PC-3 (cell line): ENCODE results near the gene PKNOX2. TPM values are rescaled to one million over a fixed set of nuclear protein-coding genes. Genes with fewer than 3 reads are reported as not detected.

Experiments
- ATAC-seq: fragments of 200-7000 bp; cut with Tn5 transposase; 2 replicates; pipeline ENCODE4 v1.9.1; 2020; ENCODE audit warnings: mild to moderate bottlenecking, moderate library complexity
- BruUV-seq: library from RNA; stranded (reverse); fragments of 400-500 nt; replicated peaks from 2 replicates; lab custom pipeline; 2021; lab: Mats Ljungman, UMichigan
- CTCF ChIA-PET: fragments of 300-600 bp; sonication (Branson Sonifier 250); formaldehyde crosslinking; loops from one replicate; lab custom pipeline; 2022; ENCODE audit warnings: antibody characterized with exemption; lab: Charles Lee
- POLR2A ChIA-PET: fragments of 300-600 bp; sonication (Branson Sonifier 250); formaldehyde crosslinking; loops from one replicate; lab custom pipeline; 2022; ENCODE audit warnings: antibody characterized with exemption; ENCODE audit not compliant: unreplicated experiment; lab: Charles Lee
- DNase-seq: peaks from one replicate; pipeline ENCODE4 v3.0.0-alpha.2; 2015
- H2AFZ ChIP-seq: fragments of 300-600 bp; sonication (generic); 2 replicates; pipeline ENCODE4 v1.6.0; 2016; ENCODE audit warnings: antibody characterized with exemption, low read length
- H3F3A ChIP-seq: fragments of 300-600 bp; sonication (generic); one replicate; pipeline ENCODE4 v1.6.0; 2017; ENCODE audit warnings: antibody characterized with exemption, low read length, control low read depth, mild to moderate bottlenecking; ENCODE audit not compliant: unreplicated experiment
- H3K27ac ChIP-seq: fragments of 300-600 bp; sonication (generic); 2 replicates; pipeline ENCODE4 v1.5.1; 2016; ENCODE audit warnings: mild to moderate bottlenecking, low read length
- H3K27me3 ChIP-seq: fragments of 300-600 bp; sonication (generic); 2 replicates; pipeline ENCODE4 v1.6.1; 2016; ENCODE audit warnings: low read length, mixed read lengths
- H3K36me3 ChIP-seq: fragments of 300-600 bp; sonication (generic); 2 replicates; pipeline ENCODE4 v1.6.1; 2016; ENCODE audit warnings: low read depth, mixed run types, low read length, mixed read lengths
- H3K4me1 ChIP-seq: fragments of 300-600 bp; sonication (generic); 2 replicates; pipeline ENCODE4 v1.5.1; 2016; ENCODE audit warnings: low read length; ENCODE audit not compliant: insufficient read depth
- H3K4me2 ChIP-seq: fragments of 300-600 bp; sonication (generic); 2 replicates; pipeline ENCODE4 v1.6.0; 2016; ENCODE audit warnings: low read length
- H3K4me3 ChIP-seq: fragments of 300-600 bp; sonication (generic); 2 replicates; pipeline ENCODE4 v1.5.1; 2016; ENCODE audit warnings: mild to moderate bottlenecking, low read length, mixed read lengths
- H3K79me2 ChIP-seq: fragments of 300-600 bp; sonication (generic); 2 replicates; pipeline ENCODE4 v1.6.1; 2017; ENCODE audit warnings: low read length, mixed read lengths
- H3K9ac ChIP-seq: fragments of 300-600 bp; sonication (generic); 2 replicates; pipeline ENCODE4 v1.6.0; 2016; ENCODE audit warnings: mild to moderate bottlenecking, low read length
- H3K9me2 ChIP-seq: fragments of 300-600 bp; sonication (generic); replicated peaks from 2 replicates; pipeline ENCODE4 v1.6.1; 2016; ENCODE audit warnings: mixed run types, low read length, mixed read lengths
- H3K9me3 ChIP-seq: fragments of 300-600 bp; sonication (generic); 2 replicates; pipeline ENCODE4 v1.6.1; 2016; ENCODE audit warnings: low read length, mixed read lengths
- H4K20me1 ChIP-seq: fragments of 300-600 bp; sonication (generic); 2 replicates; pipeline ENCODE4 v1.6.1; 2016; ENCODE audit warnings: low read length, mixed read lengths
- EZH2 ChIP-seq: fragments of 300-600 bp; sonication (generic); IDR thresholded peaks from one replicate; pipeline ENCODE4 v1.6.1; 2017; ENCODE audit warnings: antibody characterized with exemption, mild to moderate bottlenecking, low read length; ENCODE audit not compliant: unreplicated experiment
- EZH2phosphoT487 ChIP-seq: fragments of 300-600 bp; sonication (generic); IDR thresholded peaks from 2 replicates; pipeline ENCODE4 v1.6.1; 2018; ENCODE audit warnings: mild to moderate bottlenecking, antibody characterized with exemption, low read length, borderline replicate concordance
- intact Hi-C: fragments of 100-400 bp; cut with micrococcal nuclease; formaldehyde crosslinking; loops from 2 replicates; pipeline ENCODE4 v1.9.0; 2023
- total RNA-seq: library from RNA; depleted of rRNA; stranded (reverse); fragments of >200 nt; gene quantifications from 2 replicates; pipeline ENCODE4 v1.2.3, GENCODE V29; 2014
- TF ChIP-seq, protein P1 (sequence below): fragments of 300-600 bp; sonication (generic); conservative IDR thresholded peaks from 2 replicates; pipeline ENCODE4 v1.5.1; 2017; ENCODE audit warnings: antibody characterized with exemption, low read depth, mild to moderate bottlenecking, low read length

The PKNOX2 gene
- total RNA-seq, 1 experiment from 2014 or later, result not detected

DNA sequence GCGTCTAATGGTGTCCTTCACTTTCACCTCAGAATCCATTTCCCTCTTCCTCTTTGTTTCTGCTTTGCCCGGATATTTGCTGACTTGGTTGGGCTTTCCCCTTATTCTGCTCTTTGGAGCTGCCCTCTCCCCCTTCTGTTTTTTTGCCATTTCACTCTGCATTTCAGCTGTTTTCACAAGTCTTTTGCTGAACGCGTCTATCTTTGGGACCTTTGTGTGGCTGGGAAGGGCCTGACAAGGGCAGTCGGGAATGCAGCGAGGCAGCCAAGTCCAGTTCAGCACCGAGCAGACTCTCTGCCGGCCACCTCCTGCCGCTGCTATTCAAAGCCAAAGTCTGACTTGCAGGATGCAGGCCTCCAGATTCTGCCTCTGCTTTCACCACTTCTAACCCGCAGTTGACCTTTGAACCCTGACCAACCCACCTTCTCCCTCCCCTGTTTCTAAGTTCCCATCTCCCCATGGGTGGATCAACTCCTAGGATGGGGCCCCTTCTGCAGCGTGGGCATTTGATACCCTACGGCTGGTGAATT, 293.3 kb downstream of the PKNOX2 start:
- Histone ChIP-seq H3K4me3 (no peak overlapping the region), H3K9me2 (no peaks in the 10 kb centered on the region), H3F3A (no peaks in the 10 kb centered on the region), H3K9me3 (no peaks in the 10 kb centered on the region), H3K79me2 (no peaks in the 10 kb centered on the region), H3K9ac (no peak overlapping the region), H3K27ac (no peak overlapping the region), H3K4me1 (no peaks in the 10 kb centered on the region), H2AFZ (no peak overlapping the region), H3K27me3 (peaks cover 22% of the 10 kb centered on the region), H3K4me2 (no peak overlapping the region), H3K36me3 (no peaks in the 10 kb centered on the region), H4K20me1 (no peaks in the 10 kb centered on the region)
- ATAC-seq, result no peak
- CTCF ChIA-PET, result no interaction called here
- POLR2A ChIA-PET, result no interaction called here
- BruUV-seq, result no TSS peak
- intact Hi-C loops, result no loop called here
- TF ChIP-seq EZH2phosphoT487 (no peak), EZH2 (no peak)
- TF ChIP-seq, protein P1, sequence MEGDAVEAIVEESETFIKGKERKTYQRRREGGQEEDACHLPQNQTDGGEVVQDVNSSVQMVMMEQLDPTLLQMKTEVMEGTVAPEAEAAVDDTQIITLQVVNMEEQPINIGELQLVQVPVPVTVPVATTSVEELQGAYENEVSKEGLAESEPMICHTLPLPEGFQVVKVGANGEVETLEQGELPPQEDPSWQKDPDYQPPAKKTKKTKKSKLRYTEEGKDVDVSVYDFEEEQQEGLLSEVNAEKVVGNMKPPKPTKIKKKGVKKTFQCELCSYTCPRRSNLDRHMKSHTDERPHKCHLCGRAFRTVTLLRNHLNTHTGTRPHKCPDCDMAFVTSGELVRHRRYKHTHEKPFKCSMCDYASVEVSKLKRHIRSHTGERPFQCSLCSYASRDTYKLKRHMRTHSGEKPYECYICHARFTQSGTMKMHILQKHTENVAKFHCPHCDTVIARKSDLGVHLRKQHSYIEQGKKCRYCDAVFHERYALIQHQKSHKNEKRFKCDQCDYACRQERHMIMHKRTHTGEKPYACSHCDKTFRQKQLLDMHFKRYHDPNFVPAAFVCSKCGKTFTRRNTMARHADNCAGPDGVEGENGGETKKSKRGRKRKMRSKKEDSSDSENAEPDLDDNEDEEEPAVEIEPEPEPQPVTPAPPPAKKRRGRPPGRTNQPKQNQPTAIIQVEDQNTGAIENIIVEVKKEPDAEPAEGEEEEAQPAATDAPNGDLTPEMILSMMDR, result no peak
- DNase-seq, result no peak

DNA sequence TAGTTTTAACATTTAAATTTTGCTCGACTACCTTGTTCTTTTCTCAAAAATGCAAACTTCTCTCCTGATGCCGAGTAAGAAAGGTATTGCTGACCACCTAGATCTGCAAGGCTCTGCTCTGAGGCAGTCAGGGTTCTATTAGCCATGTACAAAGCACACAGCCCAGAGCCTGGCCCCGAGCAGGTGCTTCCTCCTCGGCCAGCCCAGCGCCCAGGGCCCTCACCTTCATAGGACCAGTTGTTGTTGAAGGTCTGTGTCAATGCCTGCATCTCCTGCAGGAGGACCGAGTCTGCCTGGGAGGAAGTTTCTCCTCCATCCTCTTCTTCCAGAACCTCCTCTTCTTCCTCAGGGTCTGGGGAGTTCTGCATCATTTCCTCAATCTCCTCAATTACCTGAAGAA, 295.7 kb downstream of the PKNOX2 start:
- Histone ChIP-seq H3K9me3 (no peaks in the 10 kb centered on the region), H3K36me3 (no peaks in the 10 kb centered on the region), H3K4me1 (no peaks in the 10 kb centered on the region), H2AFZ (no peak overlapping the region), H3K4me2 (no peak overlapping the region), H3K27ac (no peak overlapping the region), H3K9ac (no peak overlapping the region), H3K4me3 (no peak overlapping the region), H3K27me3 (peaks cover 35% of the 10 kb centered on the region), H3K79me2 (no peaks in the 10 kb centered on the region), H3K9me2 (no peaks in the 10 kb centered on the region), H3F3A (no peaks in the 10 kb centered on the region), H4K20me1 (no peaks in the 10 kb centered on the region)
- ChIA-PET CTCF (interaction anchor here (0.6 kb wide), 1 partner anchor 47 kb away, joined by 3 read pairs; no protein-coding TSS in a partner anchor), POLR2A (no interaction called here)
- TF ChIP-seq EZH2 (no peak), EZH2phosphoT487 (no peak)
- TF ChIP-seq, protein P1, result no peak
- no TSS peak for BruUV-seq
- ATAC-seq (no peak), DNase-seq (no peak)
- intact Hi-C loops, result no loop called here

GRCh38 chr11:125463590-125464269, 299.2 kb downstream of the PKNOX2 start:
- Histone ChIP-seq H3K79me2 (no peaks in the 10 kb centered on the region), H3K4me1 (no peaks in the 10 kb centered on the region), H4K20me1 (no peaks in the 10 kb centered on the region), H3K36me3 (no peaks in the 10 kb centered on the region), H3K27ac (no peak overlapping the region), H3K9me2 (no peaks in the 10 kb centered on the region), H3F3A (no peaks in the 10 kb centered on the region), H3K27me3 (peaks cover 36% of the 10 kb centered on the region), H3K4me3 (no peak overlapping the region), H2AFZ (no peak overlapping the region), H3K4me2 (no peak overlapping the region), H3K9ac (no peak overlapping the region), H3K9me3 (no peaks in the 10 kb centered on the region)
- CTCF ChIA-PET, result no interaction called here
- POLR2A ChIA-PET, result no interaction called here
- DNase-seq (no peak), ATAC-seq (no peak)
- intact Hi-C loops, result no loop called here
- TF ChIP-seq EZH2 (no peak), EZH2phosphoT487 (no peak)
- TF ChIP-seq, protein P1, result no peak
- no TSS peak for BruUV-seq
